Measurements from ENCODE around the gene GZMH. TPM values are rescaled to one million over a fixed set of nuclear protein-coding genes. Genes with fewer than 3 reads are reported as not detected.
"Not testable (repeated sequence)": the region's sequence is repeated elsewhere in the genome, so short reads cannot be mapped to it uniquely, and the experiment has no call there.

The GZMH gene, protein sequence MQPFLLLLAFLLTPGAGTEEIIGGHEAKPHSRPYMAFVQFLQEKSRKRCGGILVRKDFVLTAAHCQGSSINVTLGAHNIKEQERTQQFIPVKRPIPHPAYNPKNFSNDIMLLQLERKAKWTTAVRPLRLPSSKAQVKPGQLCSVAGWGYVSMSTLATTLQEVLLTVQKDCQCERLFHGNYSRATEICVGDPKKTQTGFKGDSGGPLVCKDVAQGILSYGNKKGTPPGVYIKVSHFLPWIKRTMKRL
- total RNA-seq = not detected

DNA sequence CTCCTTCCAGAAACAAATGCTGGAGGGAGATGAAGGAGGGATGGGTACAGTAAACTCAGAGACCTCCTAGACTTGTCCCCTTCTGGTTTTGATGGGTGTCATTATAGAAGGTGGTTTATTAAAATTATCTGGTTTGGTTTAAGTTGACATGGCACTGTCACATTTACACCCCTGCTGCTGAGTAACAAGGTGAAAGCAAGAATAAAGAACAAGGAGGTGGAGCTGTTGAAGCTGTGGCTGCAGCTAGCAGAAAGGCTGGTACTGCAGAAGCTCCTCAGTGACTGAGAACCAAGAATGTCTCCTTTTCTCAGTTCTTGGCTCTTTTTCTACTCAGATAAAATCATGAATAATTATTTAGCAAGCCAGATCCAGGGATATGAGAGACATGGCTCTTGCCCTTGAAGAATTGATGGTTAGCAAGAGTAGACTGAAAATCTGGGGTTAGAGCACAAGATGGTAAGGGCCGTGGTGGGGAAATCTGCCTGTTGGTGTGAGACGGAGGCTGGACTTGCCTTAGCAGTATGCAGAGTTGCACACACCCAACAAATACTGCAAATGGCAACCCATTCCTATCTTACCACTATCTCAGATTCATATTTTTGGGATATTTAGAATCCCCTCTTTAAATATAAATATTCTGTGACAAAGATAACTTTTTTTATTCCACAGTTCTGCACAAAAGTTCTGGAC lies at the start of gene GZMH:
GZMH (minus strand) TSS at position 31 of the 690 bp plus-strand sequence. CDS start 72 bp downstream, outside the sequence.
- intact Hi-C loops (cut with DNase I; ENCODE audit: low total_unique reads) = no loop called here
- TF ChIP-seq POLR2A (IDR thresholded peaks at IDR 0.05) = no peak
- TF ChIP-seq, protein P1, sequence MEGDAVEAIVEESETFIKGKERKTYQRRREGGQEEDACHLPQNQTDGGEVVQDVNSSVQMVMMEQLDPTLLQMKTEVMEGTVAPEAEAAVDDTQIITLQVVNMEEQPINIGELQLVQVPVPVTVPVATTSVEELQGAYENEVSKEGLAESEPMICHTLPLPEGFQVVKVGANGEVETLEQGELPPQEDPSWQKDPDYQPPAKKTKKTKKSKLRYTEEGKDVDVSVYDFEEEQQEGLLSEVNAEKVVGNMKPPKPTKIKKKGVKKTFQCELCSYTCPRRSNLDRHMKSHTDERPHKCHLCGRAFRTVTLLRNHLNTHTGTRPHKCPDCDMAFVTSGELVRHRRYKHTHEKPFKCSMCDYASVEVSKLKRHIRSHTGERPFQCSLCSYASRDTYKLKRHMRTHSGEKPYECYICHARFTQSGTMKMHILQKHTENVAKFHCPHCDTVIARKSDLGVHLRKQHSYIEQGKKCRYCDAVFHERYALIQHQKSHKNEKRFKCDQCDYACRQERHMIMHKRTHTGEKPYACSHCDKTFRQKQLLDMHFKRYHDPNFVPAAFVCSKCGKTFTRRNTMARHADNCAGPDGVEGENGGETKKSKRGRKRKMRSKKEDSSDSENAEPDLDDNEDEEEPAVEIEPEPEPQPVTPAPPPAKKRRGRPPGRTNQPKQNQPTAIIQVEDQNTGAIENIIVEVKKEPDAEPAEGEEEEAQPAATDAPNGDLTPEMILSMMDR (IDR thresholded peaks at IDR 0.05) = no peak
- DNase-seq (ENCODE audit: low spot score in 2 of 2) = no peak
- WGBS, 2 donors = 82 to 86% methylated on average over 2 of the region's 2 CpGs
- H3K4me3 ChIP-seq (ENCODE audit: low read depth, poor library complexity, severe bottlenecking) = no peak within 1 kb of the TSS

DNA sequence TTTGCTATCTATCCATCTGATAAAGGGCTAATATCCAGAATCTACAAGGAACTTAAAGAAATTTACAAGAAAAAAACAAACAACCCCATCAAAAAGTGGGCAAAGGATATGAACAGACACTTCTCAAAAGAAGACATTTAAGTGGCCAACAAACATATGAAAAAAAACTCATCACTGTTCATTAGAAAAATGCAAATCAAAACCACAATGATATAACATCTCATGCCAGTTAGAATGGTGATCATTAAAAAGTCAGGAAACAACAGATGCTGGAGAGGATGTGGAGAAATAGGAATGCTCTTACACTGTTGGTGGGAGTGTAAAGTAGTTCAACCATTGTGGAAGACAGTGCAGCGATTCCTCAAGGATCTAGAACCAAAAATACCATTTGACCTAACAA lies 38.9 kb upstream of the GZMH start:
- H3K4me3 ChIP-seq (ENCODE audit: low read depth, poor library complexity, severe bottlenecking); DNase-seq (ENCODE audit: low spot score in 2 of 2); intact Hi-C loops (cut with DNase I; ENCODE audit: low total_unique reads): not testable (repeated sequence)
- WGBS, 2 donors = 59 to 70% methylated on average over 1 of the region's 1 CpG

DNA sequence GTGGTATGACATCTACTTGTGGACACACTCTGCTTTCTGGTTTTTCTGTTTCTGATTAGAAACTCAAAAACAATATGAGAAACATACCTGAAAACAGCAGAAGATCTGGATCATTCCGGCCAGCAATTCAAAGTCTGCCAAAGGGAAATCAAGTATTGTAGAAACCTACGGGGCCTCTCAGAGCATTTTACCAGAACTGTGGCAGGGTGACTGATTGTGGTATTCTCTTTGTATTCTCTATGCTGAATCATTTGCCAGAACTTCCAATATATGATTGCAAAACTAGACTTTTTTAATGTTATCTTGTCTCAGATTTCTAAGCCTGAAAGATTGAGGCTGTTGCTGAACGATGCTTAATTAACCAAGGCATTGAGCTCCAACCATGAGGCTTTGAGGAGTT lies 30.4 kb upstream of the GZMH start:
- no peak for DNase-seq (ENCODE audit: low spot score in 2 of 2)
- H3K4me3 ChIP-seq (ENCODE audit: low read depth, poor library complexity, severe bottlenecking) = no peak overlapping the region
- 60 to 81% methylated on average over 3 of the region's 3 CpGs for WGBS, 2 donors
- TF ChIP-seq, protein P1 (IDR thresholded peaks at IDR 0.05) = no peak
- TF ChIP-seq POLR2A (IDR thresholded peaks at IDR 0.05) = no peak
- intact Hi-C loops (cut with DNase I; ENCODE audit: low total_unique reads) = no loop called here

DNA sequence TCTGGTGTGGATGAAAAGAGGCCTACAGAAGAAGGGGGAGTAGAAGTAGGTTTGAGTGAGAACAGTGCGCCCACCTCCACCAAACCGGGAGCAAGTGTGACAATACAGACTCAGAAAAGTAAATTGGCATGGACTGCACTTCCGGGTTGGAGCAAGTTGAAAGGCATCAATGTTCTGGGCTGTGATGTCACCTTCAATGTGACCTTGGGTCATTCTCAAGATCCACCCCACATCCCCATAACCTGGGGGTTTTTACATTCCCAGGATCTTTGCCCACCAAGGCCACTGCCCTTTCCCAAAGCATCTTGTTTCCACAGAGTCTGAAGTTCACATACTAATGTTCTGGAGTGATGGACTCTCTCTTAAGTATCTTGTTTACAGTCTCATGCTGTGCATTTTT lies 29.8 kb upstream of the GZMH start:
- no peak for DNase-seq (ENCODE audit: low spot score in 2 of 2)
- WGBS, 2 donors = 88 to 90% methylated on average over 3 of the region's 3 CpGs
- no peak for TF ChIP-seq POLR2A (IDR thresholded peaks at IDR 0.05)
- TF ChIP-seq, protein P1 (IDR thresholded peaks at IDR 0.05) = no peak
- intact Hi-C loops (cut with DNase I; ENCODE audit: low total_unique reads) = no loop called here
- no peak overlapping the region for H3K4me3 ChIP-seq (ENCODE audit: low read depth, poor library complexity, severe bottlenecking)

DNA sequence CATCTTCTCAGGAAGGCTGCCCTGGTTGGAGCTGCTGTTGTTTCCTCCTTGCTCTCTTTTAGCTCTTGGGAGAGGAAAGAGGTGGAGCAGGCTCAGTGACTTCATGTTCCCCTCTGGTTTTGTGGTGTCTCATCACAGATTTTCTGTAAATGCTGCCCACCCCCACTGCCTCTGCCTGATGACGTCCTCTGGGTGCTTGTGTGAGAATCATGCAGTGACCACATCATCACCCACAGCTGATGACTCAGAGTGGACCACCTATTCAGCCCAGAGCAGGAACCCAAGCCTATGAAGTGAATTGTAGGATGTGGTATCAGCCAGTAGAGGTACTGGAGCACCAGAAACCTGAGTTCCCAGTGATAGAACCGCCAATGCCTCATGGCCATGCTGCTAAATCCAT lies 24.7 kb upstream of the GZMH start, which contains the start of gene GZMB:
GZMB (minus strand) TSS at position 33 of the 400 bp plus-strand sequence; CDS start at position 3, 30 bp downstream.
- no peak for DNase-seq (ENCODE audit: low spot score in 2 of 2)
- no peak within 1 kb of the TSS for H3K4me3 ChIP-seq (ENCODE audit: low read depth, poor library complexity, severe bottlenecking)
- no peak for TF ChIP-seq POLR2A (IDR thresholded peaks at IDR 0.05)
- TF ChIP-seq, protein P1 (IDR thresholded peaks at IDR 0.05) = no peak
- intact Hi-C loops (cut with DNase I; ENCODE audit: low total_unique reads) = no loop called here
- 59 to 78% methylated on average over 2 of the region's 2 CpGs for WGBS, 2 donors

DNA sequence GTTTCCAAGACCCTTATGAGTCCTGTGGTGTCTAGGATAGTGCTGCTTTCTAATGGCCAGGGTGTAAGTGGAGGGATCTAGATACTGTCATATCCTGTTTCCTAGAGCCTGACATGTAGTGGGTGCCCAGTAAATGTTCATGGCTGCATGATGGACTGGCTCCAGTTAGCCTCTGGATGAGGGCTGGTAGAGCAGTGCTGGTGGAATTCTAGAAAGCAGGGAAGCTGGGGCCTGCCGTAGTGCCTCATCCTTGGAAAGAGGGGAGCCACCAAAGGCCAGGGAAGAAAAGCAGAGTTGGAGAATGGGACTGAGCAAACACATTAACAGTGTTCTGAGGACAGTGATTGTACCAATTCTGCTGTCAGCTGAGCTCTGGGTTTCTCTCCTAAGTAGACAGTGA lies 23.9 kb upstream of the GZMH start:
- WGBS, 2 donors = 78 to 100% methylated on average over 1 of the region's 1 CpG
- intact Hi-C loops (cut with DNase I; ENCODE audit: low total_unique reads) = no loop called here
- no peak for DNase-seq (ENCODE audit: low spot score in 2 of 2)
- TF ChIP-seq POLR2A (IDR thresholded peaks at IDR 0.05) = no peak
- TF ChIP-seq, protein P1 (IDR thresholded peaks at IDR 0.05) = no peak
- H3K4me3 ChIP-seq (ENCODE audit: low read depth, poor library complexity, severe bottlenecking) = no peak overlapping the region

Data from lower leg skin (tissue), 4 donors.